ENCODE results near the gene LGALS3BP.

DNA sequence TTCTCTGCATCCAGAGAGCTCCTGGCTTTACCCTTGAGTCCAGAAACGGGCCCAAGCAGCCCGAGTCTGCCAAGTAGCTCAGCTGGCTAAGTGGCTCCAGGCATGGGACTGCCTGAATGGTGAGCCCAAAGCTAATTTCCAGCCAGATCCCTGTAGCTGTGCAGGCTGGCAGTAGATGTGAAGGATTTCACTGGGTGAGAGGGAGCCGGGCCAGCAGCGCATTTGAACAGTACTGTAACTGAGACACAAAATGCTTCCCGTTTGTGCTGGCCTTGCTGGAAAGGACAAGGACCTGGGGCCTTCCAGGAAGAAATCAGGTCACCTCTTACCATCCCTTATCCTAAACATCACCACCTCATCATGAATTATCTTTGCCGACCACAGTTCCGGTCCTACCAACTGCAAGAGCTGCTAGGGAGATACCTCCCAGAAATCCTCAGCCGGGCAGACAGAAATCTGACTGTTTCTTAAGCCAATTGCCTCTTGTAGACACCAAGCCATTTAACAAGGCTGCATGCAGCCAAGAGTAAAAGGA lies 58.2 kb downstream of the LGALS3BP start:
- no peak for TF ChIP-seq EZH2phosphoT487 (IDR thresholded peaks at IDR 0.05; ENCODE audit: unreplicated experiment)
- TF ChIP-seq, protein P1, sequence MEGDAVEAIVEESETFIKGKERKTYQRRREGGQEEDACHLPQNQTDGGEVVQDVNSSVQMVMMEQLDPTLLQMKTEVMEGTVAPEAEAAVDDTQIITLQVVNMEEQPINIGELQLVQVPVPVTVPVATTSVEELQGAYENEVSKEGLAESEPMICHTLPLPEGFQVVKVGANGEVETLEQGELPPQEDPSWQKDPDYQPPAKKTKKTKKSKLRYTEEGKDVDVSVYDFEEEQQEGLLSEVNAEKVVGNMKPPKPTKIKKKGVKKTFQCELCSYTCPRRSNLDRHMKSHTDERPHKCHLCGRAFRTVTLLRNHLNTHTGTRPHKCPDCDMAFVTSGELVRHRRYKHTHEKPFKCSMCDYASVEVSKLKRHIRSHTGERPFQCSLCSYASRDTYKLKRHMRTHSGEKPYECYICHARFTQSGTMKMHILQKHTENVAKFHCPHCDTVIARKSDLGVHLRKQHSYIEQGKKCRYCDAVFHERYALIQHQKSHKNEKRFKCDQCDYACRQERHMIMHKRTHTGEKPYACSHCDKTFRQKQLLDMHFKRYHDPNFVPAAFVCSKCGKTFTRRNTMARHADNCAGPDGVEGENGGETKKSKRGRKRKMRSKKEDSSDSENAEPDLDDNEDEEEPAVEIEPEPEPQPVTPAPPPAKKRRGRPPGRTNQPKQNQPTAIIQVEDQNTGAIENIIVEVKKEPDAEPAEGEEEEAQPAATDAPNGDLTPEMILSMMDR (conservative IDR thresholded peaks at IDR 0.05; ENCODE audit: low read depth in 2 of 2), result no peak
- TF ChIP-seq ZNF462 (CRISPR knock-in tag; IDR thresholded peaks at IDR 0.05), result no peak
- no peak for TF ChIP-seq ZNF331 (CRISPR knock-in tag; IDR thresholded peaks at IDR 0.05; ENCODE audit: low read depth)
- TF ChIP-seq JUNB (IDR thresholded peaks at IDR 0.05; ENCODE audit: unreplicated experiment), result no peak
- no peak for TF ChIP-seq POLR2AphosphoS5 (IDR thresholded peaks at IDR 0.05; ENCODE audit: low read depth)
- no peak for TF ChIP-seq ETS1 (IDR thresholded peaks at IDR 0.05)
- TF ChIP-seq NANOG (IDR thresholded peaks at IDR 0.05; ENCODE audit: borderline replicate concordance), result no peak
- no peak for TF ChIP-seq EZH2 (IDR thresholded peaks at IDR 0.05; ENCODE audit: low read depth, unreplicated experiment)
- no peak for TF ChIP-seq CREB1 (CRISPR knock-in tag; IDR thresholded peaks at IDR 0.05; ENCODE audit: low read depth)

Data from GM23338 (cell line).